Type B pancreatic cell (in vitro differentiated cells): ENCODE measurements around the gene LINGO3. TPM values are rescaled to one million over a fixed set of nuclear protein-coding genes. Genes with fewer than 3 reads are reported as not detected.
"Not testable (repeated sequence)": the region's sequence is repeated elsewhere in the genome, so short reads cannot be mapped to it uniquely, and the experiment has no call there.

Source experiments
- DNase-seq: peaks from one replicate; pipeline ENCODE4 v3.0.0; 2021; ENCODE audit warnings: mixed read lengths; ENCODE audit not compliant: unreplicated experiment; ENCODE audit errors: extremely low spot score
- H3K27ac Mint-ChIP-seq: 2 replicates; pipeline ENCODE4 v1.8.0; 2021; ENCODE audit warnings: mild to moderate bottlenecking, mixed read lengths
- H3K27me3 Mint-ChIP-seq: 2 replicates; pipeline ENCODE4 v1.8.0; 2021; ENCODE audit warnings: mixed read lengths
- H3K36me3 Mint-ChIP-seq: 2 replicates; pipeline ENCODE4 v1.8.0; 2021; ENCODE audit warnings: mixed read lengths
- H3K4me1 Mint-ChIP-seq: one replicate; pipeline ENCODE4 v1.8.0; 2021; ENCODE audit warnings: mixed read lengths; ENCODE audit not compliant: unreplicated experiment
- H3K4me3 Mint-ChIP-seq: 2 replicates; pipeline ENCODE4 v1.8.0; 2021; ENCODE audit warnings: mild to moderate bottlenecking, mixed read lengths
- H3K9me3 Mint-ChIP-seq: 2 replicates; pipeline ENCODE4 v1.8.0; 2021; ENCODE audit warnings: mixed read lengths
- CTCF ChIP-seq: fragments of 200-600 bp; sonication (generic); conservative IDR thresholded peaks from 2 replicates; pipeline ENCODE4 v1.5.0; 2021; ENCODE audit warnings: antibody characterized with exemption, mild to moderate bottlenecking
- total RNA-seq: library from RNA; stranded (reverse); gene quantifications from 2 replicates; pipeline ENCODE4 v1.2.1, GENCODE V29; 2021; ENCODE audit warnings: low replicate concordance

Gene LINGO3
- total RNA-seq, 1 donor from 2014 or later: not detected

- Mint-ChIP-seq H3K4me1 (no peaks in the 10 kb centered on the region), H3K4me3 (no peak overlapping the region), H3K27ac (no peak overlapping the region), H3K36me3 (no peaks in the 10 kb centered on the region), H3K9me3 (no peaks in the 10 kb centered on the region), H3K27me3 (no peaks in the 10 kb centered on the region)
- no peak for TF ChIP-seq CTCF
- DNase-seq: no peak
Measured at GRCh38 chr19:2353159-2353886, 45.4 kb upstream of the LINGO3 start.

GRCh38 chr19:2352121-2352520 is 44.2 kb upstream of the LINGO3 start:
- Mint-ChIP-seq H3K4me1 (no peaks in the 10 kb centered on the region), H3K27ac (no peak overlapping the region), H3K9me3 (no peaks in the 10 kb centered on the region), H3K27me3 (no peaks in the 10 kb centered on the region), H3K4me3 (no peak overlapping the region), H3K36me3 (no peaks in the 10 kb centered on the region)
- TF ChIP-seq CTCF: no peak
- no peak for DNase-seq

GRCh38 chr19:2351591-2351990 is 43.6 kb upstream of the LINGO3 start:
- no peaks in the 10 kb centered on the region for H3K27me3 Mint-ChIP-seq
- no peaks in the 10 kb centered on the region for H3K4me1 Mint-ChIP-seq
- H3K36me3 Mint-ChIP-seq: no peaks in the 10 kb centered on the region
- DNase-seq: no peak
- H3K4me3 Mint-ChIP-seq: no peak overlapping the region
- H3K9me3 Mint-ChIP-seq: no peaks in the 10 kb centered on the region
- TF ChIP-seq CTCF: no peak
- H3K27ac Mint-ChIP-seq: no peak overlapping the region

DNA sequence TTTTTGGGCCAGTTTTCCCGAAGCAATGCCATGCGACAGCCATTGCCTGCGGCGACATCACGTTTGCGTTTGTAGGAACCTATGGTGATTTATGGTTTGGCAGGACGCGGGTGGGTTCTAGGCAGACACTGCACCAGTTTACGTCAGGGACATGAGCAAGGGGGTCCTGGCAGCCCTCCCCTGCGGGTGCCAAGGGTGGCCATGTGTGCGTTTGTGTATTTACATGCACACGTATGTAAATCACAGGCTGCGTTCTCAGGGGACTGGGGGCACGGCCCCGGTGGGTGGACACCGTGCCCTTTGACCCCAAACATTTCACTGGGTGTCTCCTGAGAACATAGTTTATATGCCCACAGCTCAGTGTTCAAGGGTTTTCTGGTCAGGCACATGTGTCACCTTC is 42.7 kb upstream of the LINGO3 start:
- peaks cover 4% of the 10 kb centered on the region for H3K36me3 Mint-ChIP-seq
- DNase-seq: no peak
- H3K9me3 Mint-ChIP-seq: no peaks in the 10 kb centered on the region
- no peak overlapping the region for H3K4me3 Mint-ChIP-seq
- H3K27ac Mint-ChIP-seq: no peak overlapping the region
- no peak for TF ChIP-seq CTCF
- H3K27me3 Mint-ChIP-seq: no peaks in the 10 kb centered on the region
- peaks cover 4% of the 10 kb centered on the region for H3K4me1 Mint-ChIP-seq

- H3K36me3 Mint-ChIP-seq, H3K27me3 Mint-ChIP-seq, H3K9me3 Mint-ChIP-seq, DNase-seq, H3K4me3 Mint-ChIP-seq, H3K4me1 Mint-ChIP-seq, H3K27ac Mint-ChIP-seq: not testable (repeated sequence)
Measured at GRCh38 chr19:2349818-2350217, 41.9 kb upstream of the LINGO3 start.

DNA sequence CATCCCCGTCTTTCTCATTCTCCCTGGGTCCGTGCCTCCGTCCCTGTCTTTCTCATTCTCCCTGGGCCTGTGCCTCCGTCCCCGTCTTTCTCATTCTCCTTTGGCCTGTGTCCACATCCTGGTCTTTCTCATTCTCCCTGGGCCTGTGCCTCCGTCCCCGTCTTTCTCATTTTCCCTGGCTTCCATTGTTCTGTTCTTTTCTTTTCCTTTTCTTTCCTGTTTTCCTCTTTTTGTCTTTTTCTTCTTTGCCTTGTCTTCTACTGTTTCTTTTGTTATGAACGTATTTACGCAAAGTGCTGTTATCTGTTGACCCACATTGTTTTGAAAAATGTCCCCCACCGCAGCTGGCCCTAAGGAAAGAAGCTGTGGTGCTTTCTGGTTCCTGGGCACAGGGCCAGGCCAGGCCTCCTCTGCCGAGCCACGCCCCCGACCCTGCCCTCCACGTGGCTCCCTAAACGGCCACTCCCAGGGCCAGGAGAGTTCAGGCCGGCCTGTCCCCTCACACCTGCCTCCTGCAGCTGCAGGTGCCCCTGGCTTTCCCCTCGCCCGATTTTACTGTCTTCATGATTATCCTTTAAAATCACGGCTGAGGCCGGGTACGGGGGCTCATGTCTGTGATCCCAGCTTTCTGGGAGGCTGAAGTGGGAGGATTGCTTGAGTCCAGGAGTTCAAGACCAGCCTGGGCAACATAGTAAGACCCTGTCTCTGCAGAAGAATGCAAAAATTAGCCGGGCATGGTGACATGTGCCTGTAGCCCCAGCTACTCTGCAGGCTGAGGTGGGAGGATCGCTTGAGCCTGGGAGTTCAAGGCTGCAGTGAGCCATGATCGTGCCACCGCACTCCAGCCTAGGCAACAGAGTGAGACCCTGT is 38.1 kb upstream of the LINGO3 start:
- H3K27me3 Mint-ChIP-seq: no peaks in the 10 kb centered on the region

More for the DNA sequence above, 38.1 kb upstream of the LINGO3 start:
- Mint-ChIP-seq H3K4me3 (peak overlapping the region; percentile 15), H3K4me1 (peaks cover 5% of the 10 kb centered on the region), H3K36me3 (peaks cover 10% of the 10 kb centered on the region), H3K9me3 (no peaks in the 10 kb centered on the region), H3K27ac (peak overlapping the region; percentile 65)
- DNase-seq: no peak
- TF ChIP-seq CTCF: no peak
